ENCODE measurements around the gene OR9A4.
A peak's percentile ranks its signal among the peaks of the same experiment; 100 is the strongest.
"Not testable (repeated sequence)": the region's sequence is repeated elsewhere in the genome, so short reads cannot be mapped to it uniquely, and the experiment has no call there.

OR9A4 gene

DNA sequence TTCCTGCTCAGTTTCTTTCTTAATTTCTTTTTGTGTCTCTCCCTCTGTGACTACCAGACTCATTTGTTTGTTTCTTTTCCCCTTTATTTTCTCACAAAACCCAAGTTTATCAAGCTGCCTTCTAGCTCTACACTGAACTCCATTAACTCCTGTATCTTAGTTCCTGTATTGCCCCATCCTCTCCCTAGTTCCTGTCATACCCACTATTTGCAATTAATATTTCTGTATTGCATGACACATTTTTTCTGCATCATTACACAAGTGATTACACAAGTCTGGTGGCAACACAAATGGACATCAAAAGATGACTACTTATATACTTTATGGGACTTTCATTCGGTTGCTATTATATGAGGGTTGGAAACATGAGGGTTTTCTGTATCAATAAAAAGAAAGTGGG is 26.9 kb upstream of the OR9A4 start:
- no peaks in the 10 kb centered on the region for H3K27me3 ChIP-seq
- peak overlapping the region; percentile 40 to 79 (median 57); a peak in 17 of 22 replicates for H3K27ac ChIP-seq
- H3K4me2 ChIP-seq: peak overlapping the region in 8 of 11 experiments; percentile 8 to 61 (median 32); a peak in 11 of 22 replicates
- peaks cover 0 to 53% (median 11%) of the 10 kb centered on the region in 10 experiments; a peak in 13 of 20 replicates for H3K4me1 ChIP-seq
- no peaks in the 10 kb centered on the region for H3K36me3 ChIP-seq
- no peaks in the 10 kb centered on the region for H4K20me1 ChIP-seq
- peak overlapping the region in 4 of 11 experiments; percentile 32 to 52 (median 40); a peak in 4 of 22 replicates for H3K9ac ChIP-seq
- H3K9me3 ChIP-seq (replicated peaks in 1 of 11): peaks cover 0 to 46% (median 0%) of the 10 kb centered on the region in 11 experiments; a peak in 10 of 22 replicates
- H3K4me3 ChIP-seq: no peak overlapping the region
- TF ChIP-seq Cebpa-rat (IDR thresholded peaks at IDR 0.05): no peak; a peak in 1 of 22 replicates

GRCh38 chr7:141891336-141891735 is 24.9 kb upstream of the OR9A4 start:
- no peak overlapping the region for H3K27ac ChIP-seq

DNA sequence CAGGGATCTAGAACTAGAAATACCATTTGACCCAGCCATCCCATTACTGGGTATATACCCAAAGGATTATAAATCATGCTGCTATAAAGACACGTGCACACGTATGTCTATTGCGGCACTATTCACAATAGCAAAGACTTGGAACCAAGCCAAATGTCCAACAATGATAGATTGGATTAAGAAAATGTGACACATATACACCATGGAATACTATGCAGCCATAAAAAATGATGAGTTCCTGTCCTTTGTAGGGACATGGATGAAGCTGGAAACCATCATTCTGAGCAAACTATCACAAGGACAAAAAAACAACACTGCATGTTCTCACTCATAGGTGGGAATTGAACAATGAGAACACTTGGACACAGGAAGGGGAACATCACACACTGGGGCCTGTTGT is 16.8 kb upstream of the OR9A4 start:
- not testable (repeated sequence) for H3K27ac ChIP-seq, H3K4me3 ChIP-seq, H3K9ac ChIP-seq, H3K4me2 ChIP-seq, H3K36me3 ChIP-seq, H3K27me3 ChIP-seq, H3K4me1 ChIP-seq, H4K20me1 ChIP-seq
- H3K9me3 ChIP-seq (replicated peaks in 1 of 11): peaks cover 0 to 24% (median 5%) of the 10 kb centered on the region in 11 experiments; a peak in 6 of 22 replicates

More at GRCh38 chr7:141891336-141891735, 24.9 kb upstream of the OR9A4 start:
- Histone ChIP-seq H4K20me1 (no peaks in the 10 kb centered on the region), H3K4me1 (peaks cover 0 to 33% (median 11%) of the 10 kb centered on the region in 10 experiments; a peak in 13 of 20 replicates), H3K4me3 (no peak overlapping the region), H3K4me2 (peak overlapping the region in 4 of 11 experiments; percentile 3 to 49 (median 28); a peak in 4 of 22 replicates), H3K27me3 (no peaks in the 10 kb centered on the region), H3K9me3 (replicated peaks in 1 of 11) (peaks cover 0 to 50% (median 0%) of the 10 kb centered on the region in 11 experiments; a peak in 9 of 22 replicates), H3K36me3 (no peaks in the 10 kb centered on the region), H3K9ac (no peak overlapping the region)
- TF ChIP-seq Cebpa-rat (IDR thresholded peaks at IDR 0.05): no peak

- Histone ChIP-seq H3K9ac (no peak overlapping the region), H3K4me3 (no peak overlapping the region), H3K4me2 (no peak overlapping the region), H3K27ac (no peak overlapping the region), H3K9me3 (replicated peaks in 1 of 11) (no peaks in the 10 kb centered on the region), H4K20me1 (no peaks in the 10 kb centered on the region), H3K36me3 (no peaks in the 10 kb centered on the region), H3K27me3 (no peaks in the 10 kb centered on the region), H3K4me1 (peaks cover 0 to 8% (median 0%) of the 10 kb centered on the region in 10 experiments; a peak in 4 of 20 replicates)
- TF ChIP-seq Cebpa-rat (IDR thresholded peaks at IDR 0.05): no peak
These were observed 9.9 kb upstream of the OR9A4 start for GRCh38 chr7:141906285-141906684.

DNA sequence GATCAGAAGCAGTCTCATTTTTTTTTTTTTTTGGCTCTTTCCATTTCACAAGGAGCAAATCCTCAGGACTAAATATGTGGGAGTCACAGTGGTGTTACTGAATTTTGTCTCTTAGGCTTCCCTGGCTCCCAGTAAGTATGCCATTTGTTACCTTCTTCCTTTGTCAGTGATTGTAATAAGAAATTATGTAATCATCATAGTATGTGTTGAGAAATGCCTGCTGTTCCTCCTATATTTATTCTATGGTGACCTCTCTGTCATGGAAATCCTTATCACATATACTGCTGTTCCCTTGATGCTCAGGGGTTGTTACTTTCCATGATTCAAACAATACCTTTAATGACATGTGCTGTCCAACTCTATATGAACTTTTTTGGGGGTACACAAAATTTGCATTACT is 4.8 kb upstream of the OR9A4 start:
- Histone ChIP-seq H3K4me2 (no peak overlapping the region), H3K4me1 (peaks cover 0 to 13% (median 5%) of the 10 kb centered on the region in 10 experiments; a peak in 8 of 20 replicates), H3K9me3 (replicated peaks in 1 of 11) (no peaks in the 10 kb centered on the region), H3K36me3 (no peaks in the 10 kb centered on the region), H3K4me3 (no peak overlapping the region), H4K20me1 (no peaks in the 10 kb centered on the region), H3K27ac (no peak overlapping the region), H3K27me3 (no peaks in the 10 kb centered on the region), H3K9ac (no peak overlapping the region)
- no peak for TF ChIP-seq Cebpa-rat (IDR thresholded peaks at IDR 0.05)

DNA sequence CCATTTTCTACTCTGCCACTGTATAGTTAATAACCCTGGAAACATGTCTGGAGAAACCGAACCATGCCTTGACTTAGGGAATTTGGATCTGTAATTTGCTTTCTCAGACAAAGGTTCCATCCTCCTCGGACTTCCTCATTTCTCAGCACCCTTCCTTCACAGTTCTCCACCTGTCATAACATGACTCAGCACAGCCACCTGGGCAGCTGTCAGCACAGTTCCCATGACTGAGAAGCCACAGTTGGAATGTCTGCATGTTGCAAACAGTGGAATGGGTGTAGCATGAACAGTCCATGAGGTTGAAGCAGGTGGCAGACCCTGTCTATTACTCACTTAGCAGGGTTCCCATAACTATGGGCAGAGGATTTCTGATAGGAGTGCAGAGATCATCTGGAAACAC is 634 bp upstream of the OR9A4 start:
- Histone ChIP-seq H3K4me1 (peaks cover 0 to 11% (median 5%) of the 10 kb centered on the region in 10 experiments; a peak in 8 of 20 replicates), H3K9ac (no peak overlapping the region), H3K4me2 (0 out of 22 replicates have a peak overlapping the region, but pooled peaks of 1 of the 11 experiments have one; percentile 12), H3K27me3 (no peaks in the 10 kb centered on the region), H3K36me3 (no peaks in the 10 kb centered on the region), H3K4me3 (no peak overlapping the region), H3K27ac (no peak overlapping the region; a peak in 1 of 22 replicates), H4K20me1 (no peaks in the 10 kb centered on the region), H3K9me3 (replicated peaks in 1 of 11) (peaks cover 0 to 24% (median 0%) of the 10 kb centered on the region in 11 experiments; a peak in 4 of 22 replicates)
- no peak for TF ChIP-seq Cebpa-rat (IDR thresholded peaks at IDR 0.05)

DNA sequence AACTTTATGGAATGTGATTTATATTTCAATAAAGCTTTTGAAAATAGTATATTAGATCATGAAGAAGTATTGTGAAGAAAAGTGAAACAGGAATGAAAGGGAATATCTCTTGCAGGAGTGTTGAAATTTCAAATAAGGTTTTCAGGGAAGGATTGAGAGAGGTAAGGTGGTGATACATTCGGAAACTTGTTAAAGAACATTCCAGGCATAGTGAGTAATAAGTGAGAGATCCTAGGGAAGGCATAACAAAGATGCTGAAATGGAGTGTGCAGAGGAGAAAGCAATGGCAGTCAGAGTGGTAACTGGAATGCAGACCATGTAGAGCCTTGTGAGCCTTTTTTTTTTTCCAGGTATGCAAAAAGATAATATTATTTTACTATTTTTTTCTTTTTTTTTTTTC is 4.1 kb downstream of the OR9A4 start:
- H3K9ac ChIP-seq: no peak overlapping the region
- no peak overlapping the region for H3K27ac ChIP-seq
- H3K36me3 ChIP-seq: no peaks in the 10 kb centered on the region
- peaks cover 0 to 24% (median 0%) of the 10 kb centered on the region in 11 experiments; a peak in 4 of 22 replicates for H3K9me3 ChIP-seq (replicated peaks in 1 of 11)
- H3K4me2 ChIP-seq: no peak overlapping the region
- TF ChIP-seq Cebpa-rat (IDR thresholded peaks at IDR 0.05): no peak
- H3K4me1 ChIP-seq: peaks cover 0 to 6% (median 0%) of the 10 kb centered on the region in 10 experiments; a peak in 3 of 20 replicates
- H4K20me1 ChIP-seq: no peaks in the 10 kb centered on the region
- H3K4me3 ChIP-seq: no peak overlapping the region
- no peaks in the 10 kb centered on the region for H3K27me3 ChIP-seq

DNA sequence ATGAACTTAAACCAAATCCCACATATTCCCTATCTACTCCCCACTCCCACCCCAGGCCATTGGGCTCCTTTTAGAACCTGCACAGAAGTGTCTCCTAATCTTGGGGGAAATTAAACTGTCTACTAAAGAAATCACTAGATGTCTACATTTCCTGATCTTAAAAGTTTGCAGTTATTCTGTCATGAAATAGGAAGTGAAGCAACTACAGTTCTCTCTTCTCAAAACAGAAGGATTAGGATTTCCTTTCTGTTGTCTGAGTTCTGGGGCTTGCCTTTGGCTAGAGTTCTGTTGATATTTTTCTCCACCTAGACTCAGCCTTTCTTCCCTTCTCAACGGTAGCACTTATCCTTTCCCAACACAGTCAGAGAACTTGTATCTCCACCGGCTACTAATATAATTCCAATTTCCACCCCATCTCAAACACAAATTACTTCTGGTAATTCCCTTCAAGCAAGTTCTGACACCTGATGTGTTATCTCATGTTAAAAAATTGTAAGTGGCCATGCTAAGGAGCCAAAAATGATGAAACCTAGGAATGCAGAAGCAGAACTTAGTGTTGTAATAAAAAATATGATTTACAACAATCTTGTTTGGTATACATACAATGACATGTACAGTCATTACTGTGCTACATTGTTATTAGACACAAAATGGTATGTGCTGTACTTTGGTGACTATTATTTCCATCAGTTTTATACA is 12.1 kb downstream of the OR9A4 start:
- Histone ChIP-seq H3K9ac (peak overlapping the region in 6 of 11 experiments; percentile 40 to 58 (median 52); a peak in 10 of 22 replicates), H3K36me3 (peaks cover 0 to 52% (median 0%) of the 10 kb centered on the region in 11 experiments; a peak in 8 of 22 replicates), H3K4me3 (peak overlapping the region in 1 of 10 experiments; percentile 18; a peak in 2 of 20 replicates), H3K4me2 (peak overlapping the region; percentile 17 to 73 (median 57); a peak in 20 of 22 replicates), H3K4me1 (peaks cover 0 to 51% (median 21%) of the 10 kb centered on the region in 10 experiments; a peak in 18 of 20 replicates), H4K20me1 (no peaks in the 10 kb centered on the region), H3K9me3 (replicated peaks in 1 of 11) (peaks cover 4 to 54% (median 12%) of the 10 kb centered on the region in 11 experiments; a peak in 19 of 22 replicates), H3K27me3 (no peaks in the 10 kb centered on the region), H3K27ac (peak overlapping the region; percentile 52 to 82 (median 71); a peak in 20 of 22 replicates)
- no peak for TF ChIP-seq Cebpa-rat (IDR thresholded peaks at IDR 0.05)

DNA sequence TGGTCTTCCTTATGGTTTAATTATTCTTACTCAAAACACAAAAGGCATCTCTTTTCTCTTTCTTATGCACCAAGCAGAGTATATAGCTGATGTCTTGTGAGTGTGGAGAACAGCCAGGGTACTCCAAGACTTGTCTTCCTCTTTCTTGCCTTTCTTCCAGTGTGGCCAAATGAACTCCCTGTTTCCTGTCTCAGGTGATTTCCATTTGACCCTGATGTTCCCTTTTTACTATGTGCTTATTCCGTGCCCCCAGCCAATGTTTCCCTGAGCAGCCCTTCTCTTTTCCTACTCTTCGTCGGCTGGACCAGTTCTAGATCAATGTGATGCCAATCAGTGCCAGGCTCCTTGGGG is 12.6 kb downstream of the OR9A4 start:
- H3K36me3 ChIP-seq: peaks cover 0 to 55% (median 0%) of the 10 kb centered on the region in 11 experiments; a peak in 8 of 22 replicates
- H3K9ac ChIP-seq: peak overlapping the region in 2 of 11 experiments; percentile 3 to 54; a peak in 2 of 22 replicates
- H3K4me1 ChIP-seq: peaks cover 0 to 51% (median 21%) of the 10 kb centered on the region in 10 experiments; a peak in 18 of 20 replicates
- H3K9me3 ChIP-seq (replicated peaks in 1 of 11): peaks cover 4 to 54% (median 12%) of the 10 kb centered on the region in 11 experiments; a peak in 19 of 22 replicates
- H3K27ac ChIP-seq: peak overlapping the region; percentile 52 to 82 (median 71); a peak in 19 of 22 replicates
- H3K4me3 ChIP-seq: no peak overlapping the region
- peak overlapping the region in 8 of 11 experiments; percentile 51 to 73 (median 64); a peak in 15 of 22 replicates for H3K4me2 ChIP-seq
- TF ChIP-seq Cebpa-rat (IDR thresholded peaks at IDR 0.05): no peak
- no peaks in the 10 kb centered on the region for H3K27me3 ChIP-seq
- H4K20me1 ChIP-seq: no peaks in the 10 kb centered on the region

Data from BLaER1 treated with 17β-estradiol and CSF1 and Interleukin-3, amounts not matched to agents 10 nM and 100 nM (cell line).